ENCODE data around the gene DCAF12L2. TPM values are rescaled to one million over a fixed set of nuclear protein-coding genes. Genes with fewer than 3 reads are reported as not detected.
"Not testable (repeated sequence)": the region's sequence is repeated elsewhere in the genome, so short reads cannot be mapped to it uniquely, and the experiment has no call there.

DCAF12L2 gene
- total RNA-seq, result 0.10 TPM in 1 of 2 replicates, not detected in the other

- no peak for DNase-seq (ENCODE audit: extremely low read depth, low read depth, low spot score)
Observed at GRCh38 chrX:126165721-126166461, at the start of gene DCAF12L2. TSS of gene DCAF12L2 (minus strand) at chrX:126166289. CDS start at chrX:126165924, 365 bp downstream.

GRCh38 chrX:126190888-126191287, 24.8 kb upstream of the DCAF12L2 start:
- DNase-seq (ENCODE audit: extremely low read depth, low read depth, low spot score), result not testable (repeated sequence)

DNA sequence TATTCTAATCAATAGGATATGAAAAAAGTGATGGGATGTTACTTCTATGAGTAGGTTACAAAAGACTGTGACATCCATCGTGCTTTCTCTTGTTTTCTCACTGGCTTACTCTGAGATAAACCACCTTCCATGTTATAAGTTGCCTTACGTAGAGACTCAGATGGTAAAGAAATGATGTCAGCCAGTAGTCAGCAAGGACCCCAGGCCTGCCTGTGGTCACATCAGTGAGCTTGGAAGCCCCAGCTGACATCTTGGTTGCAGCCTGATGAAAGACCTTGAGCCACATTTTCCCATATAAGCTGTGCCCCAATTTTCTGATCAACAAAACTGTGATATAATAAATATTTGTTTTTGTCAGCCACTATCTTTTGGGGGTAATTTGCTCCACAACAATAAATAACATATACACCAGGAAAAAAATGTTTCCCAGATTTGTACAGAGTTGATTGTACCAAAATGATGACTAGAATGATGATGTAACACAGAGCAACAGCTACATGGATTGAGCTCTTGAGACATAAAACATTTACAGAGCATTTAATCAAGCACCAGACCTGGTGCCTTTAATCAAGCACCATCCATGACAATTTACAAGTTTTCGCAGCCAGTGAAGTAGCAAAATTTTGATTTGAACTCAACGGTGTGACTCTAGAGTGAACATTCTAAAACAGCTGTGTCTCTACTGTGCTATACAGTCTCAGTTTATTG, 11.2 kb upstream of the DCAF12L2 start:
- no peak for DNase-seq (ENCODE audit: extremely low read depth, low read depth, low spot score)

- DNase-seq (ENCODE audit: extremely low read depth, low read depth, low spot score), result no peak
Observed at GRCh38 chrX:126170720-126171119, 4.6 kb upstream of the DCAF12L2 start.

- DNase-seq (ENCODE audit: extremely low read depth, low read depth, low spot score), result no peak
Observed at GRCh38 chrX:126167560-126167959, 1.5 kb upstream of the DCAF12L2 start.

DNA sequence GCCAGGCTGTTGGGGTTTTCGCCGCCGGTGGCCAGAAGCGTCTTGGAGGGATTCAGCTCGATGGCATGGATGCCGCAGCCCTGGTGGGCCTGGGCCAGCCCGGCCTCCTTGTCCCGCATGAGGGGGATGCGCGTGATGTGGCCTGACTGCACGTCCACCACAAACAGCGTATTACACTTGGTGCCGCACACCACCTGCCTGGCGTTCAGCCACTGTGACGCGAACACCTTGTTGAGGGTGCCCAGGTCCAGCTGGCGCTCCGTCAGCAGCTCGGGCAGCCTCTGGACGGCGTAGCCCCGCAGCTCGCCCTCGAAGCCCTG, 728 bp downstream of the DCAF12L2 start:
- DNase-seq (ENCODE audit: extremely low read depth, low read depth, low spot score), result no peak

- DNase-seq (ENCODE audit: extremely low read depth, low read depth, low spot score), result no peak
Observed at GRCh38 chrX:126164689-126165400, 1.2 kb downstream of the DCAF12L2 start.

GRCh38 chrX:126164226-126164625, 1.9 kb downstream of the DCAF12L2 start:
- no peak for DNase-seq (ENCODE audit: extremely low read depth, low read depth, low spot score)

DNA sequence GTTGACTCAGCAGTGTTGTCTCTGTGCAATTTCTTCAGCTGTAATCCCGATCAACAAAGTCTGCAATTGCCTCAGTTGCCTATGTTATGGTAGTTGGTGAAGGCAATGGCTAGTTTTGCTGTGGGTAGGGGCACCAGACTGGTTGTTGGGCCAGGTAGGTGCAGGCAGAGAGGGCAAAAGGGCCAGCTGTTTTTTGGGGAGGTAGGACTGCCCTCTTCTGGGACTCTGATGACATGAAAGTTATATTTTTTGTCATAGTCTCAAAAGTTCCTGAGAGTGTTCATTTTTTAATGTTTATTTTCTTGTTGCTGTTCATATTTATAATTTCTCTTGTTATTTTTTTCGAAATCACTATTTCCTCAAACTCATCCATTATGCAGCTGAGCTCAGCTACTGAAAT, 25.1 kb downstream of the DCAF12L2 start:
- no peak for DNase-seq (ENCODE audit: extremely low read depth, low read depth, low spot score)

DNA sequence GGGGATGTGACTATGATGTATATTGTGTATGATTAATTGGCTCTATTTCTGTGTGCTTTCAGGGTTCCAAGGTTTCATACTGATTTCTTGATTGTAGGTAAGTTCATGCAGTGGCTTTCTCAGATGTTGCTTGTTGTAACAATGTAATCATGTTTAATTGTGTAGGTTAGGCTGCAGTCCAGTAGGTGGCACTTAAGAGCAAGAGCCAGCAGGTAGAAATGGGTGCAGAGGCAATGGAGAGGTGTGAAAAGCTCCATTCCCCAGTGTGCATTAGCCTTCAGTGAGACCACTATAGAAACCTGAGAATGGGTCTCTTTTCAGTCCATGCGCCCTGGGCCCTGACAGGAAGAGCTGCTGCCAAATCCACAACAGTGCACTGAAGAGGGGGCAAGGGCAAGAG, 28.2 kb downstream of the DCAF12L2 start:
- no peak for DNase-seq (ENCODE audit: extremely low read depth, low read depth, low spot score)

- DNase-seq (ENCODE audit: extremely low read depth, low read depth, low spot score), result no peak
Observed at GRCh38 chrX:126124721-126125120, 41.4 kb downstream of the DCAF12L2 start.

Measured in glomerular endothelial cell (primary cell).